Smooth muscle cell (in vitro differentiated cells): ENCODE data around the gene CDC14A. TPM values are rescaled to one million over a fixed set of nuclear protein-coding genes. Genes with fewer than 3 reads are reported as not detected.

Experiments
- DNase-seq: peaks from one replicate; lab custom pipeline; 2025; ENCODE audit not compliant: unreplicated experiment; lab: John Stamatoyannopoulos, UW
- H2AFZ ChIP-seq: fragments of 200-600 bp; sonication (generic); 2 replicates; pipeline ENCODE4 v1.6.0; 2016; ENCODE audit warnings: antibody characterized with exemption, low read depth, mild to moderate bottlenecking
- H3F3A ChIP-seq: fragments of 200-600 bp; sonication (generic); 2 replicates; pipeline ENCODE4 v1.6.0; 2017; ENCODE audit warnings: antibody characterized with exemption, low read depth
- H3K27ac ChIP-seq: fragments of 200-600 bp; sonication (generic); 2 replicates; pipeline ENCODE4 v1.5.1; 2016; ENCODE audit warnings: low read depth, mild to moderate bottlenecking
- H3K27me3 ChIP-seq: fragments of 200-600 bp; sonication (generic); 2 replicates; pipeline ENCODE4 v1.6.1; 2016; ENCODE audit warnings: low read depth, mild to moderate bottlenecking
- H3K36me3 ChIP-seq: fragments of 200-600 bp; sonication (generic); 2 replicates; pipeline ENCODE4 v1.5.1; 2016; ENCODE audit warnings: low read depth
- H3K4me1 ChIP-seq: fragments of 200-600 bp; sonication (generic); 2 replicates; pipeline ENCODE4 v1.5.1; 2016; ENCODE audit warnings: low read depth
- H3K4me2 ChIP-seq: fragments of 200-600 bp; sonication (generic); 2 replicates; pipeline ENCODE4 v1.6.0; 2016; ENCODE audit warnings: mild to moderate bottlenecking
- H3K4me3 ChIP-seq: fragments of 200-600 bp; sonication (generic); 2 replicates; pipeline ENCODE4 v1.5.1; 2016; ENCODE audit warnings: mild to moderate bottlenecking
- H3K79me2 ChIP-seq: fragments of 200-600 bp; sonication (generic); 2 replicates; pipeline ENCODE4 v1.6.0; 2016; ENCODE audit warnings: low read depth, mild to moderate bottlenecking
- H3K9ac ChIP-seq: fragments of 200-600 bp; sonication (generic); 2 replicates; pipeline ENCODE4 v1.6.0; 2016; ENCODE audit warnings: low read depth
- H3K9me3 ChIP-seq: fragments of 200-600 bp; sonication (generic); replicated peaks from 2 replicates; pipeline ENCODE4 v1.5.1; 2016; ENCODE audit warnings: low read depth
- H4K20me1 ChIP-seq: fragments of 200-600 bp; sonication (generic); 2 replicates; pipeline ENCODE4 v1.6.0; 2016; ENCODE audit warnings: low read depth
- CTCF ChIP-seq: fragments of 200-600 bp; sonication (generic); IDR thresholded peaks from 2 replicates; pipeline ENCODE4 v1.5.1; 2017; ENCODE audit warnings: borderline replicate concordance, mild to moderate bottlenecking, antibody characterized with exemption; ENCODE audit not compliant: insufficient read depth, poor library complexity, severe bottlenecking
- WGBS: methylation state at CpG from one replicate; pipeline ENCODE4 v1.1.7; 2016; ENCODE audit warnings: low lambda C conversion rate; 5-methylcytosine and 5-hydroxymethylcytosine counted together
- polyA plus RNA-seq: library from polyadenylated mRNA; unstranded; fragments of >200 nt; fragmentation: Nextera tagmentation; extraction: Ambion mirVana; gene quantifications from 2 replicates; pipeline ENCODE4 v1.2.1, GENCODE V29; 2016
- total RNA-seq: library from RNA; depleted of rRNA; stranded (reverse); fragments of >200 nt; gene quantifications from 2 replicates; pipeline ENCODE4 v1.2.3, GENCODE V29; 2014

The CDC14A gene
- total and polyA plus RNA-seq, 2 experiments from 2014 or later: 2.8 to 15.9 TPM

GRCh38 chr1:100377590-100378361 lies 25.5 kb downstream of the CDC14A start:
- H3K27ac ChIP-seq: no peak overlapping the region
- H3K4me3 ChIP-seq: no peak overlapping the region
- no peaks in the 10 kb centered on the region for H3K9me3 ChIP-seq
- H3K9ac ChIP-seq: no peak overlapping the region
- no peak overlapping the region for H2AFZ ChIP-seq
- H3K79me2 ChIP-seq: peaks cover 23% of the 10 kb centered on the region
- no peak overlapping the region for H3K4me2 ChIP-seq
- peaks cover 5% of the 10 kb centered on the region for H4K20me1 ChIP-seq
- no peaks in the 10 kb centered on the region for H3F3A ChIP-seq
- no peak for DNase-seq
- no peaks in the 10 kb centered on the region for H3K36me3 ChIP-seq
- no peak for TF ChIP-seq CTCF
- no peaks in the 10 kb centered on the region for H3K4me1 ChIP-seq
- H3K27me3 ChIP-seq: no peaks in the 10 kb centered on the region

- H3K4me3 ChIP-seq: no peak overlapping the region
- H3K27me3 ChIP-seq: no peaks in the 10 kb centered on the region
- H3K79me2 ChIP-seq: peaks cover 15% of the 10 kb centered on the region
- no peak overlapping the region for H3K9ac ChIP-seq
- no peak for TF ChIP-seq CTCF
- H4K20me1 ChIP-seq: peaks cover 10% of the 10 kb centered on the region
- H2AFZ ChIP-seq: no peak overlapping the region
- H3K27ac ChIP-seq: no peak overlapping the region
- H3K4me2 ChIP-seq: no peak overlapping the region
- H3K36me3 ChIP-seq: no peaks in the 10 kb centered on the region
- no peaks in the 10 kb centered on the region for H3K9me3 ChIP-seq
- no peaks in the 10 kb centered on the region for H3F3A ChIP-seq
- 67% methylated on average over 2 of the region's 2 CpGs for WGBS
- no peaks in the 10 kb centered on the region for H3K4me1 ChIP-seq
- DNase-seq: no peak
Measured at GRCh38 chr1:100378956-100379355, 26.6 kb downstream of the CDC14A start.

- H3K36me3 ChIP-seq: no peaks in the 10 kb centered on the region
- H3K9me3 ChIP-seq: no peaks in the 10 kb centered on the region
- peaks cover 5% of the 10 kb centered on the region for H4K20me1 ChIP-seq
- H2AFZ ChIP-seq: no peak overlapping the region
- H3K79me2 ChIP-seq: peaks cover 9% of the 10 kb centered on the region
- no peak for DNase-seq
- no peak overlapping the region for H3K4me2 ChIP-seq
- H3K27ac ChIP-seq: no peak overlapping the region
- no peaks in the 10 kb centered on the region for H3K4me1 ChIP-seq
- no peak overlapping the region for H3K9ac ChIP-seq
- H3F3A ChIP-seq: no peaks in the 10 kb centered on the region
- TF ChIP-seq CTCF: no peak
- no peaks in the 10 kb centered on the region for H3K27me3 ChIP-seq
- 100% methylated on average over 1 of the region's 1 CpG for WGBS
- H3K4me3 ChIP-seq: no peak overlapping the region
Measured at GRCh38 chr1:100380635-100381034, 28.3 kb downstream of the CDC14A start.

- Histone ChIP-seq H3K4me3 (no peak overlapping the region), H3K27me3 (no peaks in the 10 kb centered on the region), H3F3A (no peaks in the 10 kb centered on the region), H3K9ac (no peak overlapping the region), H2AFZ (no peak overlapping the region), H3K79me2 (no peaks in the 10 kb centered on the region), H3K27ac (no peak overlapping the region), H3K36me3 (no peaks in the 10 kb centered on the region), H3K4me1 (peaks cover 7% of the 10 kb centered on the region), H3K4me2 (no peak overlapping the region), H4K20me1 (peaks cover 5% of the 10 kb centered on the region), H3K9me3 (no peaks in the 10 kb centered on the region)
- no peak for DNase-seq
- 100% methylated on average over 1 of the region's 1 CpG for WGBS
- no peak for TF ChIP-seq CTCF
Measured at GRCh38 chr1:100382657-100383056, 30.4 kb downstream of the CDC14A start.
